OCI-LY3 (cell line): ENCODE results near the gene BOD1L1.

Source experiments
- CTCF ChIP-seq: fragments of 200-600, 300-600 bp; sonication (generic); IDR thresholded peaks from 2 replicates; pipeline ENCODE4 v1.5.1; 2014; ENCODE audit warnings: antibody characterized with exemption, low read length, low read depth
- EZH2phosphoT487 ChIP-seq: fragments of 200-600 bp; shearing (Covaris generic); IDR thresholded peaks from 2 replicates; pipeline ENCODE4 v1.6.1; 2018; ENCODE audit warnings: antibody characterized with exemption, mixed run types, low read depth

- no peak for TF ChIP-seq CTCF
- no peak for TF ChIP-seq EZH2phosphoT487
Observed at GRCh38 chr4:13635286-13635799, 7.8 kb upstream of the BOD1L1 start.
